ENCODE data around the gene HMGN5. TPM values are rescaled to one million over a fixed set of nuclear protein-coding genes. Genes with fewer than 3 reads are reported as not detected.

The HMGN5 gene
- total and polyA plus RNA-seq, 2 of the 4 experiments (the other 2 are of a cell fraction), result 0.72 to 3.4 TPM

GRCh38 chrX:81208916-81209315 lies 7.2 kb upstream of the HMGN5 start:
- Histone ChIP-seq H4K20me1 (ENCODE audit: insufficient read depth, low read length) (no peaks in the 10 kb centered on the region), H4K5ac (ENCODE audit: low read depth, low read length) (no peak overlapping the region), H3K36me3 (ENCODE audit: control insufficient read depth, insufficient read depth, low read length) (0 out of 2 replicates have a peak, but pooled peaks cover 1% of the 10 kb centered on the region), H2AK9ac (replicated peaks; ENCODE audit: low read depth, low read length, poor library complexity) (no peak overlapping the region), H3K56ac (ENCODE audit: extremely low read depth, insufficient read depth, low read length) (no peak overlapping the region), H2AFZ (replicated peaks; ENCODE audit: low read length, poor library complexity) (no peak overlapping the region), H3K4me2 (ENCODE audit: low read depth, low read length) (no peak overlapping the region), H4K8ac (ENCODE audit: low read depth in 2 of 2, low read length in 2 of 2) (no peak overlapping the region), H3K14ac (replicated peaks; ENCODE audit: low read depth, low read length) (no peak overlapping the region), H3K9me1 (ENCODE audit: insufficient read depth, low read length) (peaks cover 3% of the 10 kb centered on the region; the same call in 1 of the 2 replicates), H3K9me3 (ENCODE audit: control insufficient read depth, insufficient read depth, low read length) (no peaks in the 10 kb centered on the region), H2AK5ac (ENCODE audit: low read depth, low read length) (no peak overlapping the region), H3K9ac (ENCODE audit: low read depth, low read length) (no peak overlapping the region), H3K27me3 (ENCODE audit: control insufficient read depth, insufficient read depth, low read length) (no peaks in the 10 kb centered on the region), H4K91ac (ENCODE audit: insufficient read depth, low read depth, low read length) (no peak overlapping the region), H2BK15ac (ENCODE audit: low read depth, low read length) (no peak overlapping the region), H3K79me1 (ENCODE audit: low read depth in 1 of 2, low read length in 2 of 2) (peaks cover 0 to 8% of the 10 kb centered on the region in 2 experiments), H3K4me3 (ENCODE audit: insufficient read depth, low read depth, low read length) (no peak overlapping the region), H2BK20ac (ENCODE audit: low read depth, low read length) (no peak overlapping the region), H3K18ac (ENCODE audit: low read depth, low read length) (no peak overlapping the region), H2BK5ac (ENCODE audit: low read depth, low read length, poor library complexity, severe bottlenecking) (no peak overlapping the region), H3K4me1 (ENCODE audit: control insufficient read depth, insufficient read depth, low read length) (no peaks in the 10 kb centered on the region), H3K4ac (ENCODE audit: low read depth, low read length) (no peak overlapping the region), H3K23ac (ENCODE audit: low read depth, low read length) (no peak overlapping the region), H2BK120ac (ENCODE audit: low read depth, low read length) (no peak overlapping the region), H3K27ac (ENCODE audit: insufficient read depth, low read length) (no peak overlapping the region)
- in situ Hi-C loops (cut with MboI; ENCODE audit: low sequenced_read_pairs) (no loop called here), dilution Hi-C loops (cut with HindIII; ENCODE audit: low sequenced_read_pairs, unreplicated experiment) (no loop called here), intact Hi-C loops (cut with micrococcal nuclease) (no loop called here)
- BruUV-seq (replicated peaks), result no TSS peak
- ChIA-PET CTCF (no interaction called here), POLR2A (ENCODE audit: unreplicated experiment) (no interaction called here)
- ATAC-seq (ENCODE audit: low read depth) (no peak), DNase-seq (no peak)
- WGBS, 2 experiments (ENCODE audit: extremely low coverage in 2 of 2, insufficient read length in 1 of 2), result no CpG with 5 or more reads among the region's 8 CpGs
- TF ChIP-seq CHD1 (IDR thresholded peaks at IDR 0.05; ENCODE audit: low read depth, low read length) (no peak), MAFK (IDR thresholded peaks at IDR 0.05; ENCODE audit: low read depth, low read length) (no peak), RAD21 (IDR thresholded peaks at IDR 0.05; ENCODE audit: low read length) (no peak), SMC3 (IDR thresholded peaks at IDR 0.05; ENCODE audit: low read depth, low read length) (no peak), RCOR1 (IDR thresholded peaks at IDR 0.05; ENCODE audit: insufficient replicate concordance, low read length) (no peak), MXI1 (IDR thresholded peaks at IDR 0.05; ENCODE audit: borderline replicate concordance, low read depth, low read length) (no peak), POLR2A (IDR thresholded peaks at IDR 0.05; ENCODE audit: low read depth, low read length) (no peak), RFX5 (IDR thresholded peaks at IDR 0.05; ENCODE audit: low read depth, low read length) (no peak), FOS (IDR thresholded peaks at IDR 0.05; ENCODE audit: low read depth, low read length) (no peak), CEBPB (IDR thresholded peaks at IDR 0.05; ENCODE audit: low read depth, low read length) (no peak), MAZ (IDR thresholded peaks at IDR 0.05; ENCODE audit: borderline replicate concordance, low read depth, low read length) (no peak), BHLHE40 (IDR thresholded peaks at IDR 0.05; ENCODE audit: low read depth, low read length) (no peak), ELK1 (IDR thresholded peaks at IDR 0.05; ENCODE audit: borderline replicate concordance, low read depth, low read length) (no peak), NFE2L2 (IDR thresholded peaks at IDR 0.05; ENCODE audit: low read depth, low read length) (no peak), CTCF (conservative IDR thresholded peaks at IDR 0.05; ENCODE audit: low read depth, low read length) (no peak)
- TF ChIP-seq, protein P1, sequence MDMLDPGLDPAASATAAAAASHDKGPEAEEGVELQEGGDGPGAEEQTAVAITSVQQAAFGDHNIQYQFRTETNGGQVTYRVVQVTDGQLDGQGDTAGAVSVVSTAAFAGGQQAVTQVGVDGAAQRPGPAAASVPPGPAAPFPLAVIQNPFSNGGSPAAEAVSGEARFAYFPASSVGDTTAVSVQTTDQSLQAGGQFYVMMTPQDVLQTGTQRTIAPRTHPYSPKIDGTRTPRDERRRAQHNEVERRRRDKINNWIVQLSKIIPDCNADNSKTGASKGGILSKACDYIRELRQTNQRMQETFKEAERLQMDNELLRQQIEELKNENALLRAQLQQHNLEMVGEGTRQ (IDR thresholded peaks at IDR 0.05; ENCODE audit: low read depth, low read length), result no peak
